SK-N-SH treated with all-trans-retinoic acid at 6 μM for 48 hours (cell line): ENCODE data around the gene MCM5.

ENCODE experiments used
- ARNTL ChIP-seq: fragments of 450-650 bp; formaldehyde crosslinking; IDR thresholded peaks from 2 replicates; pipeline ENCODE4 v1.5.0; 2020; ENCODE audit warnings: low read depth, mild to moderate bottlenecking, moderate library complexity, borderline replicate concordance
- CSDC2 ChIP-seq: fragments of 250-450 bp; sonication (Bioruptor Pico); IDR thresholded peaks from 2 replicates; pipeline ENCODE4 v1.5.0; 2020; ENCODE audit warnings: mild to moderate bottlenecking, moderate library complexity
- PATZ1 ChIP-seq: fragments of 250-450 bp; sonication (Bioruptor Pico); IDR thresholded peaks from 2 replicates; pipeline ENCODE4 v1.8.0; 2020; ENCODE audit warnings: mild to moderate bottlenecking, moderate library complexity, borderline replicate concordance
- PPARA ChIP-seq: fragments of 250-450 bp; sonication (Bioruptor Pico); IDR thresholded peaks from 2 replicates; pipeline ENCODE4 v1.5.0; 2020; ENCODE audit warnings: mild to moderate bottlenecking, borderline replicate concordance
- TSHZ2 ChIP-seq: fragments of 250-450 bp; sonication (Bioruptor Pico); IDR thresholded peaks from 2 replicates; pipeline ENCODE4 v1.5.0; 2020; ENCODE audit warnings: mild to moderate bottlenecking, moderate library complexity
- ZNF70 ChIP-seq: fragments of 450-650 bp; formaldehyde crosslinking; IDR thresholded peaks from 2 replicates; pipeline ENCODE4 v1.5.0; 2020; ENCODE audit warnings: mild to moderate bottlenecking, moderate library complexity
- TF ChIP-seq, protein P1 (sequence below): fragments of 250-450 bp; sonication (Bioruptor Pico); IDR thresholded peaks from 2 replicates; pipeline ENCODE4 v1.5.1; 2020; ENCODE audit warnings: low read depth, mild to moderate bottlenecking, moderate library complexity

- no peak for TF ChIP-seq CSDC2 (CRISPR knock-in tag)
- no peak for TF ChIP-seq PPARA (CRISPR knock-in tag)
- TF ChIP-seq PATZ1 (CRISPR knock-in tag), result no peak
- TF ChIP-seq, protein P1, sequence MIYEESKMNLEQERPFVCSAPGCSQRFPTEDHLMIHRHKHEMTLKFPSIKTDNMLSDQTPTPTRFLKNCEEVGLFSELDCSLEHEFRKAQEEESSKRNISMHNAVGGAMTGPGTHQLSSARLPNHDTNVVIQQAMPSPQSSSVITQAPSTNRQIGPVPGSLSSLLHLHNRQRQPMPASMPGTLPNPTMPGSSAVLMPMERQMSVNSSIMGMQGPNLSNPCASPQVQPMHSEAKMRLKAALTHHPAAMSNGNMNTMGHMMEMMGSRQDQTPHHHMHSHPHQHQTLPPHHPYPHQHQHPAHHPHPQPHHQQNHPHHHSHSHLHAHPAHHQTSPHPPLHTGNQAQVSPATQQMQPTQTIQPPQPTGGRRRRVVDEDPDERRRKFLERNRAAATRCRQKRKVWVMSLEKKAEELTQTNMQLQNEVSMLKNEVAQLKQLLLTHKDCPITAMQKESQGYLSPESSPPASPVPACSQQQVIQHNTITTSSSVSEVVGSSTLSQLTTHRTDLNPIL, result no peak
- no peak for TF ChIP-seq TSHZ2 (CRISPR knock-in tag)
- TF ChIP-seq ARNTL (CRISPR knock-in tag), result no peak
- TF ChIP-seq ZNF70 (CRISPR knock-in tag), result no peak
These were observed 37.1 kb downstream of the MCM5 start for GRCh38 chr22:35437049-35437448.
